ENCODE data around the gene FAM50B.

Gene FAM50B

GRCh38 chr6:3873051-3873450 lies 23.9 kb downstream of the FAM50B start:
- no peak for DNase-seq (ENCODE audit: low spot score)

- no peak for DNase-seq (ENCODE audit: low spot score)
Observed at GRCh38 chr6:3874069-3874468, 24.9 kb downstream of the FAM50B start.

GRCh38 chr6:3875486-3875885 lies 26.3 kb downstream of the FAM50B start:
- DNase-seq (ENCODE audit: low spot score): no peak

- DNase-seq (ENCODE audit: low spot score): no peak
Observed at GRCh38 chr6:3876101-3876500, 26.9 kb downstream of the FAM50B start.

GRCh38 chr6:3876866-3877265 lies 27.7 kb downstream of the FAM50B start:
- DNase-seq (ENCODE audit: low spot score): no peak

- no peak for DNase-seq (ENCODE audit: low spot score)
Observed at GRCh38 chr6:3878048-3878666, 29.0 kb downstream of the FAM50B start.

GRCh38 chr6:3879194-3879952 lies 30.2 kb downstream of the FAM50B start:
- no peak for DNase-seq (ENCODE audit: low spot score)

- DNase-seq (ENCODE audit: low spot score): no peak
Observed at GRCh38 chr6:3881711-3882421, 32.7 kb downstream of the FAM50B start.

- no peak for DNase-seq (ENCODE audit: low spot score)
Observed at GRCh38 chr6:3882431-3882830, 33.3 kb downstream of the FAM50B start.

- DNase-seq (ENCODE audit: low spot score): no peak
Observed at GRCh38 chr6:3882866-3883265, 33.7 kb downstream of the FAM50B start.

GRCh38 chr6:3884007-3884745 lies 35.0 kb downstream of the FAM50B start:
- no peak for DNase-seq (ENCODE audit: low spot score)

GRCh38 chr6:3885262-3886036 lies 36.3 kb downstream of the FAM50B start:
- DNase-seq (ENCODE audit: low spot score): no peak

GRCh38 chr6:3887150-3887700 lies 38.1 kb downstream of the FAM50B start:
- no peak for DNase-seq (ENCODE audit: low spot score)

- DNase-seq (ENCODE audit: low spot score): no peak
Observed at GRCh38 chr6:3888153-3888957, 39.2 kb downstream of the FAM50B start.

GRCh38 chr6:3890047-3890446 lies 40.9 kb downstream of the FAM50B start:
- DNase-seq (ENCODE audit: low spot score): no peak

- no peak for DNase-seq (ENCODE audit: low spot score)
Observed at GRCh38 chr6:3891883-3892282, 42.7 kb downstream of the FAM50B start.

- DNase-seq (ENCODE audit: low spot score): no peak
Observed at GRCh38 chr6:3892603-3893002, 43.4 kb downstream of the FAM50B start.

GRCh38 chr6:3893487-3893886 lies 44.3 kb downstream of the FAM50B start:
- DNase-seq (ENCODE audit: low spot score): no peak

- DNase-seq (ENCODE audit: low spot score): no peak
Observed at GRCh38 chr6:3893917-3894316, 44.7 kb downstream of the FAM50B start.

- DNase-seq (ENCODE audit: low spot score): no peak
Observed at GRCh38 chr6:3894590-3895311, 45.6 kb downstream of the FAM50B start.

Data from hematopoietic multipotent progenitor cell treated with erythropoietin and hydrocortisone succinate and interleukin-3 and kit ligand, for 15 days (in vitro differentiated cells).